A172 (cell line): ENCODE results near the gene FTL. TPM values are rescaled to one million over a fixed set of nuclear protein-coding genes. Genes with fewer than 3 reads are reported as not detected.

ENCODE experiments used
- DNase-seq: peaks from one replicate; pipeline ENCODE4 v3.0.0-alpha.2; 2015; ENCODE audit warnings: low spot score
- total RNA-seq: library from RNA; depleted of rRNA; stranded (reverse); fragments of >200 nt; shearing (Covaris generic); gene quantifications from 2 replicates; pipeline ENCODE4 v1.2.3, GENCODE V29; 2014

The FTL gene
- total RNA-seq, 1 experiment from 2014 or later: 2,662 TPM

DNA sequence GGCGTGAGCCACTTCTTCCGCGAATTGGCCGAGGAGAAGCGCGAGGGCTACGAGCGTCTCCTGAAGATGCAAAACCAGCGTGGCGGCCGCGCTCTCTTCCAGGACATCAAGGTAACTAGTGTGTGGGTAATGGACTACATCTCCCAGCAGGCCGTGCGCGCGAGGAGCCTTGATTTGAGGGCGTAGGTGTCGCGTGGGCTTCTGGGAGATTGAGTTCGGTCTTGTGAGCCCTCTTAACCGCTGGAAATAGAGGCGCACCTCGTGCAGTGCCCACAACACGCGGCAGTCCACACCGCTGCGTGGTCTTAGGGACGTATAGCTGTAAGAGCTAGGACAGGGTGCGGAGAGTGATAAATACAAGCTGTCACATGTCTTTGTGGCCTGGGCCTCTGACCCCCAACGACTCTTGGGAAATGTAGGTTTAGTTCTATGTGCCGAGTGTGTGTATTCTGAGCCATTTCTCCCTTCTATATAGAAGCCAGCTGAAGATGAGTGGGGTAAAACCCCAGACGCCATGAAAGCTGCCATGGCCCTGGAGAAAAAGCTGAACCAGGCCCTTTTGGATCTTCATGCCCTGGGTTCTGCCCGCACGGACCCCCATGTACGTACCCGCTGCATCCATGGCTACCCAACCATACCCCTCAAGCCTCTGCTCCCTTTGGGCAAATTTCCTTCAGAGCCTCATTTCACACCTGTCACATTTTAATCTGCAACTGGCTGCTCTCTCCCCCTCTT, 864 bp downstream of the FTL start:
- DNase-seq: peak; percentile 58

- no peak for DNase-seq
These were observed 1.6 kb downstream of the FTL start for GRCh38 chr19:48966541-48967345.

DNA sequence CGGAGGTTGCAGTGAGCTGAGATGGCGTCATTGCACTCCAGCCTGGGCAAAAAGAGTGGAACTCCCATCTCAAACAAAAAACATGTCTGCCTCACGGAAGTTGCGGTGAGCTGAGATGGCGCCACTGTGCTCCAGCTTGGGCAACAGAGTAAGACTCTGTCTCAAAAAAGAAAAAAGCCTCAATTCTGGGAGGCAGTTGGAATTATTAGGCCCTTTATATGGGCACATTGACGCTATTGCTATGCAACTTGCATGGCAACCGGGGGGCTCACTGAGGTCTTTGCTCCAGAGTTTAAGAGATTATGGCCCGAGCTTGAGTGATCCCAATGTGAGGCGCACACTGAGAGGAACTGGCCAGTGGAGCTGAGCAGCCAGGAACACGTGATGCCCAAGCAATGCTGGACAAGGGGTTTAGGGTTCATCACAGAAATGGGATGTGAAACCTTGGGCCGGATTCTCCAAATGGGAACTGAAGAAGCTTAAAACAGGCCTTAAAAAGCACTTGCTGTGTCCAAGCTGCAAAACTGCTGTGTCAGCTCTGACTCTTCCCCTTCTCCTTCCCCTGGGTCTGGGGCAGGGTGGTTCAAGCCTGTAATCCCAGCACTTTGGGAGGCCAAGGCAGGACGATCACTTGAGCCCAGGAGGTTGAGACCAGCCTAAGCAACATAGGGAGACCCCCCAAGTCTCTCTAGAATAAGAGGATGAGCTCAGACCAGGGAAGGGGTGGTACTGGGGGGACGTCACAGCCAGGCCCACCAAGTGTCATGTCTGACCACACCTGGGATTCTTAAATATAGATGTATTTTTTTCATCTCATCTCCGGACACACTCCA, 2.5 kb downstream of the FTL start:
- DNase-seq: no peak

GRCh38 chr19:48968179-48968661, 3.1 kb downstream of the FTL start:
- DNase-seq: no peak

- DNase-seq: no peak
These were observed 3.7 kb downstream of the FTL start for GRCh38 chr19:48968813-48969218.

GRCh38 chr19:48969276-48970138, 4.4 kb downstream of the FTL start:
- DNase-seq: peak; percentile 48

GRCh38 chr19:48970139-48970766, 5.1 kb downstream of the FTL start:
- no peak for DNase-seq

- DNase-seq: peak; percentile 52
These were observed 5.8 kb downstream of the FTL start for GRCh38 chr19:48970923-48971395.

DNA sequence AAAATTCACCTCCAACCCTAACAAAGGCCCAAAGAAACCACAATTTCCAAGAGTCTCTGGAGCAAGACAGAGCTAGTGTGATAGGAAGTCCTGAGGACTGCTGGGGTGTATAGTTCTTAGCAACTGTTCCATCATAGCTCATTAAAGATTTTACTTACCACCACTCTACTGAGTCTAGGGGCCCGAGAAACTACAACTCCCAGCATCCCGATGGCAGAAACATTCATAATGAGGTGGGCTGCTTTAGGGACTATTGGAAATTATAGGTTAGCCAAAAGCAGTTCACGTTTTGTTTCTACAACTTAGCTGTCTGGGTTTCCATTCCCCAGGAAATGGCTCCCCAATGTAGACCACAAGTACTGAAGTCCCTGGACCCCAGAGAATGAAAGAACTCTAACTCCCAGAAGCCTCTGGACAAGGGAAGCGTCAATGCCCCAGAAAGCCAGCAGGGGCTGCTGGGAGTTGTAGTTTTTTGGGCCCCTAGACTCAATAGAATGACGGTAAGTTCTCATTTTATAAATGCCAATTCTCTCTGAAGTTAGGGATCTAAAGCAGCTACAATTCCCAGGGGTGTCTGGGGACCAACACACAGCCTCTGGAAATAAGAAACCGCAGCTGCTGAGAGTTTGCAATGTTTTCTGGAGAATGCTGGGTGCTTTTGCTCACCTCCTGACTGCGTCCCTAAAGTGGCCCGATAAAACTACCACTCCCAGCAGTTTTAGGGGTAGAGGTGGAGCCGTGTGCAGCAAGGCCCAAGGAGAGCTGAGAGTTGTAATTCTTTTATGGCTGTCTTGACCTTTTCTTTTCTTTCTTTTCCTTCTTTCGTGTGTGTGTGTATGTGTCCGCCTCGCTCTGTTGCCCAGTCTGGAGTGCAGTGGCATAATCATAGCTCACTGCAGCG, 11.1 kb downstream of the FTL start:
- no peak for DNase-seq

DNA sequence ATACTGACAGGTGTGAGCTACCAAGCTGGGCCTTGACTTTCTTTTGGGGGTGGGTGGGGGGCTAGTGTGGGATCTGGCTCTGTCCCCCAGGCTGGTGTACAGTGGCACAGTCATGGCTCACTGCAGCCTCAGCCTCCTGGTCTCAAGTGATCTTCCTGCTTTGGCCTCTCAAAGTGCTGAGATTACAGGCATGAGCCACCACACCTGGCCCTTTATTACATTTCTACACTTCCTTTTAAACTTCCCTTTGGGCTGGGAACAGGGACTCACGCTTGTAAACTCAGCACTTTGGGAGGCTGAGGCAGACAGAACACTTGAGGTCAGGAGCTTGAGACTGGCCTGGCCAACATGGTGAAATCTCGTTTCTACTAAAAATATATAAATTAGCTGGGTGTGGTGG, 12.0 kb downstream of the FTL start:
- no peak for DNase-seq

GRCh38 chr19:48982280-48982679, 17.2 kb downstream of the FTL start:
- no peak for DNase-seq

- DNase-seq: no peak
These were observed 20.6 kb downstream of the FTL start for GRCh38 chr19:48985711-48986110.

- DNase-seq: no peak
These were observed 21.1 kb downstream of the FTL start for GRCh38 chr19:48986211-48986610.

- DNase-seq: no peak
These were observed 22.2 kb downstream of the FTL start for GRCh38 chr19:48987323-48987722.

GRCh38 chr19:48988286-48988685, 23.2 kb downstream of the FTL start:
- DNase-seq: no peak

GRCh38 chr19:48988860-48989259, 23.8 kb downstream of the FTL start:
- no peak for DNase-seq

DNA sequence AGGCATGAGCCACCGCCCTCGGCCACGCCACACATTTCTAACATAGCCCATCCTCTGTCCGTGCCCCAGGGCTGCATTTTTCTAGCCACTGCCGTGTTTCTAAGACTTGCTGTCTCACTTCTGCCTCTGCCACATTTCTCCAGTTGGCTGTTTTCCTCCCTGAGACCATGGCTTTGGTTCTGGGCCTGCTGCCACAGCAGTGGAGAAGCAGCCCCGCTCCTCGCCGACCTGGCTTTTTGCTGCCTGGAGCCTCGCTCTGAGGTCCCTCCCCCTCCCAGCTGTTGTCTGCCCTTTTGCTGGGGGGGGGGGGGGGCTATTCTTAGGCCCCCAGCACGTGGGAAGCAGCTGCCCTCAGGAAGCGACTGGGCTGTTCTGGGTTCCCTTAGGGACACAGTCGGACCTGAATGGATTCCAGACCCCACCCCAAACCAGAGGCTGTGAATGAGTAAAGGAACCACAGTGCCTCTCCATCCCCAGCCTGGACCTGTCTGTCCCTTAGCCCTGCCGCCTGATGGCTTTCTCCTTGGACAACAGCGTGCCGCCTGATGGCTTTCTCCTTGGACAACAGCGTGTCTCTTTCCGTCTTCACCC, 24.7 kb downstream of the FTL start:
- no peak for DNase-seq

- no peak for DNase-seq
These were observed 25.3 kb downstream of the FTL start for GRCh38 chr19:48990400-48990799.

DNA sequence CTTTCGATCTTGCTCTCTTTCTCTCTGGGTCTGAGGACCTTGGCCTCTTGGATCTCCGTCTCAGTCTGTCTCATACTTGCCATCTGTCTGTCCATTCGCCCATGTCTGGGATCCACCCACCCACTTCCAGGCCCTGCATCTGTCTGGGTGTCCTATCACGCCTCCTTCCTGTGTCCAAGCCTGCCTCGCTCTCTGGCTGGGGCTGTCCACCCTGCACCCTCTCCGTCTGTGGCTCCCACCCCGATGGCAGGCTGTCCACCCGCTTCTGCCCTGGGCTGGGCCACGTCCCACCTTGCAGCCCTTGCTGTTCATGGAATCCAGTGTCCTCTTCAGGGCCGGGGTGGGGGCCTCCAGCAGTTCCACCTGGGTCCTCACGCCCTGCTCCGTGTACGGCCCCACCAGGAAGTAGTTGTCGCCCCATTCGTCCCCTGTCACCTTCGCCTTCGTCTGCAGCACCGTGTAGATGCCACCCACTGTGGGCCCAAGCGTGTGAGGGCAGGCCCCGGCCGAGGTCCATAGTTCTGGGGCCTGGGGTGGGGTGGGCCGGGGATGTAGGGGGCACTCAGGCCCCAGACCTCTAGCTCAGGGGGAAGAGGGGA, 26.0 kb downstream of the FTL start:
- no peak for DNase-seq
